GM20000 (cell line): ENCODE data around the gene RBM20.

Experiments used
- DNase-seq: peaks from one replicate; pipeline ENCODE4 v3.0.0; 2012; ENCODE audit warnings: low spot score
- TF ChIP-seq, protein P1 (sequence below): IDR thresholded peaks from 2 replicates; pipeline ENCODE4 v1.5.1; 2012; ENCODE audit warnings: mild to moderate bottlenecking, control low read depth; ENCODE audit errors: extremely low read depth, missing control alignments

RBM20 gene

DNA sequence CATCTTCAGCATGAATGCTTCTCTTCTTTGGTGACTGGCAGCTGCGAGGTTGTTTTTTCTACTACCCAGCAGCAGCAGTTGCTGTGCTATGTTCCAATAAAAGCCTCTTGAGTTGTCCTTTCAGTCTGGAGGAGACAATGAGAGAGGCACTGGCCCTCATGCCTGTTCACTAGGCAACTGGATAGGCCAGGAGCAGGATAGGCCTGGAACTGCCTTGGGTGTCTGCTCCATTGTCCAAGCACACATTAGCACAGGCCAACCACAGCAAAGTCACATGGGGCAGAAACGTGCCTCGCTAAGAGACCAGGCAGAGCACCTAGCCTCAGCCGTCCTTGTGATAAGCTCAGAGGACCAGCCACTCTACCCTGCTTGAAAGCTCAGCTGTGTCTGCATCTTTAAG is 150.7 kb downstream of the RBM20 start:
- TF ChIP-seq, protein P1, sequence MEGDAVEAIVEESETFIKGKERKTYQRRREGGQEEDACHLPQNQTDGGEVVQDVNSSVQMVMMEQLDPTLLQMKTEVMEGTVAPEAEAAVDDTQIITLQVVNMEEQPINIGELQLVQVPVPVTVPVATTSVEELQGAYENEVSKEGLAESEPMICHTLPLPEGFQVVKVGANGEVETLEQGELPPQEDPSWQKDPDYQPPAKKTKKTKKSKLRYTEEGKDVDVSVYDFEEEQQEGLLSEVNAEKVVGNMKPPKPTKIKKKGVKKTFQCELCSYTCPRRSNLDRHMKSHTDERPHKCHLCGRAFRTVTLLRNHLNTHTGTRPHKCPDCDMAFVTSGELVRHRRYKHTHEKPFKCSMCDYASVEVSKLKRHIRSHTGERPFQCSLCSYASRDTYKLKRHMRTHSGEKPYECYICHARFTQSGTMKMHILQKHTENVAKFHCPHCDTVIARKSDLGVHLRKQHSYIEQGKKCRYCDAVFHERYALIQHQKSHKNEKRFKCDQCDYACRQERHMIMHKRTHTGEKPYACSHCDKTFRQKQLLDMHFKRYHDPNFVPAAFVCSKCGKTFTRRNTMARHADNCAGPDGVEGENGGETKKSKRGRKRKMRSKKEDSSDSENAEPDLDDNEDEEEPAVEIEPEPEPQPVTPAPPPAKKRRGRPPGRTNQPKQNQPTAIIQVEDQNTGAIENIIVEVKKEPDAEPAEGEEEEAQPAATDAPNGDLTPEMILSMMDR = no peak
- DNase-seq = no peak

DNA sequence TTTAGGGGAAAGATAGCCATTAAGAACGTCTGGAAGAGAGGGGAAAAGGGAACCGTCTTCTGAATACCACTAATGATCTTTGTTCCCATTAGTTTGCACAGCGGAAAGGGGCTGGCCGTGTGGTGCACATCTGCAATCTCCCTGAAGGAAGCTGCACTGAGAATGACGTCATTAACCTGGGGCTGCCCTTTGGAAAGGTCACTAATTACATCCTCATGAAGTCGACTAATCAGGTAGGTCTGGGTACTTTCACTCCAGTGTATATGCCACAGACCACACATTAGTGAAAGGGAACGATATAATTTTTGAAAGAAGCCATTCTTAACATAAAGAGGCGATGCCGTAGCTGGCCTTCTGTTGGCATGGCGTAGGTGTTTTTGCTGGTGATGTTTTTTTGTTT is 153.3 kb downstream of the RBM20 start:
- TF ChIP-seq, protein P1 = no peak
- DNase-seq = no peak

DNA sequence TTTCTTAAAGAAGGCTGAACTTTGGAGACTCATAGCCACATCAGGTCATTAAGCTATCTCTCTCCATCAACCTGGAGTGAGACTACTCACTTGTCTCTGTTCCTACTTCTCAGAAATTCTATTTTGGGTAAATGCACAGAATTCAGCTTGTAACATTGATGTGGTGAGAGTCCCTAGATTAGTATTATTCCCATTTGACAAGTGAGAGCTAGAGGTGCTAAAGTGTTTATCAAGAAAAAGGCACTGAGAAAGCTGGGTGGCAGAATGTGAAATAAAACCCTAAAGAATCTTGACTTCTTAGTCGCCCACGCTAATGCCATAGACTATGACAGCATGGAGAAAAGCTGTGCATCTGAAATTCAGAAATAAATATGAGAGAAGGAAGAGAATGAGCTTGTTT is 154.2 kb downstream of the RBM20 start:
- TF ChIP-seq, protein P1 = no peak
- no peak for DNase-seq

DNA sequence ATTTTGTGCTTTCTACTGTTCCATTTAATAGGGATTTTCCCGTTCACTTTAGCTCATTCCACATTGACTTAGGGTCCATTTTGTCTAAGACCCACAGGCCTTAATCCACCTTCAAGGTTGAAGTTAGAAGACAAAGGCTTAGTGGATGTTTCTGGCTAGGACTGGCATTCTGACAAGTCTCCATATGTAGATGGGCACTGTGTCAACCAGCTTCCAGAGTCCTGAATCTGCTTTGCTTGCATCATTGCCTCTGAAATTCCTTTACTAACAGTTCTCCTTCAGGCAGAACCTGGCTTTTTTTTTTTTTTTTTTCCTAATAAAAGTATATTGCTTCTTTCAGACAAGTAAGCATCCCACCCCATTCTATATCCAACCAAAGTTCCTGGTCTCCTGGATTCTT is 158.0 kb downstream of the RBM20 start:
- DNase-seq = no peak
- TF ChIP-seq, protein P1 = no peak

DNA sequence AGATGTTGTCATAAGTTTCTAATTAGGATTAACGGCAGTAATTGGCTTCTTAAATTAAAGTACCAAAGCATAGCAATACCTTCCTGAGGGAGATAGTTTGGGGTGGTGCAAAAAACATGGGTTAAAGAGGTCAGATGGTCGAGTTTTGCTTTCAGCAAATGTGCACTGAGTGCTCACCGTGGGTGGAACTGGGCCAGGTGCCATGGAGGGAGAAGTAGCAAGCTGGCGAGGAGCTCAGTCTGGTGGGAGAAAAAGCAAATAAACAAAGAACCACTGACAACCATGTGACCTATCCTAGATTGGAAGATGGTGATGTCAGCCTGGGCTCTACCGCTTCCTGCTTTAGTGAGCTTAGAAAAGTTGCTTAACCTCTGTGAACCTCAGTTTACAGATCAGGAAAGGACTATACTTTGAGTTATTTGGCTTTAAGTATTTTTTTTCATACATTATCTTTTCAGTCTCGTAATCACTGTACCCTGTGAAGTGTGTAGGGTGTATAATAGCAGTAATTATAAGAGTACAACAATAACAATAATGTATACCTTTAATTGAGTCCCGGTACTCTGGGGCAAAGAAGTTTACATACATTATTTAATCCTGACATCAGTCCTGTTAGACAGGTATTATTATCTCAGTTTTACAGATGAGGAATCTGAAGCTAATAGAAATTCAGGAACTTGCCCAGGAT is 158.6 kb downstream of the RBM20 start:
- DNase-seq = peak; percentile 52
- TF ChIP-seq, protein P1 = no peak

DNA sequence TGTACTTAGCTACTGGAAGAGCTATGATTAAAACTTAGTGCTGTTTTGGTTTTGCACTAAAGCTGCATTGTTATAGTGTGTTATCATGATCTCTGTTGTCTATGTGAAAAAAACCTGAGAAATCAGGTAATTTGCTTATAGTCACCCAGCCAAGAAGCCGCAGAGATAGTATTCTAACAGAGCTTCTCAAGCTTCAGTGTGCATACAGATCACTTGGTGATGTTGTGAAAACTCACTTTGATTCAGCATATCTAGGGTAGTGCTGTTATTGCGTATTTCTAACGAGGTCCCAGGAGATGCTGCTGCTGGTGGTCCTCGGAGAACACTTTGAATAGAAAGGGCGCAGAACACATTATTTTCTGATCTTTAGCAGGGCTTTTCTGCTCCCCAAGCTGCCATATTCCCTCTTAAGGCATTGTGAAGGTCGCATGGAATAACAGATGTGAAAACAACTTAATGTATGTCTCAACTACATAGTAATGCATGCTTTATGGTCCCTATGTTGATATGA is 159.2 kb downstream of the RBM20 start:
- DNase-seq = peak; percentile 58
- TF ChIP-seq, protein P1 = no peak

DNA sequence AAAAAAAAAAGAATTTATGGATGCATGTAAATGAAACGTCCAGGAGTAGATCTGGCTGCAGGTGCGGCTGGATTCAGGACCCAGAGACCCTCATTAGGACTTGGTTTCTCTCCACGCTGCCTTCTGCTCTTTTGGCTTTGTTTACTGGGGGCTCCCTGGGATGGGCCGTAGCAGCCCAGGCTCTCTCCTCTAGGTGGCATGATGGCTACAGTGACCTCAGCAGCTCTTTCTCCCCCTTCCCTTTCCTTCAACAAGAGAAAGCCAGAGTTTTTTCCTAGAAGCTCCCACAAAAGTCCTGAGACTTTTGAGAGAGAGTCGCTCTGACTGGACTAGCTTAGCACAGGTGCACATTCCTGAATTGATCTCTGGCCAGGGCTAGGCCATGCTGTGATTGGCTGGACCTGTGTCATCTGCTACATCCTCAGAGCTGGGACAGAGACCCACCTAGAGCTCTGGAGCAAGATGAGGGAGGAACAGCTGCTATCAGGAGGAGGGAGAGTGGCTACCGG is 159.7 kb downstream of the RBM20 start:
- DNase-seq = peak; percentile 61

More for the DNA sequence above, 159.7 kb downstream of the RBM20 start:
- TF ChIP-seq, protein P1 = peak; percentile 70
